ENCODE data around the gene WDFY4. TPM values are rescaled to one million over a fixed set of nuclear protein-coding genes. Genes with fewer than 3 reads are reported as not detected.

WDFY4 gene
- total RNA-seq, 4 donors from 2014 or later: 1.6 to 5.1 (median 3.0) TPM

DNA sequence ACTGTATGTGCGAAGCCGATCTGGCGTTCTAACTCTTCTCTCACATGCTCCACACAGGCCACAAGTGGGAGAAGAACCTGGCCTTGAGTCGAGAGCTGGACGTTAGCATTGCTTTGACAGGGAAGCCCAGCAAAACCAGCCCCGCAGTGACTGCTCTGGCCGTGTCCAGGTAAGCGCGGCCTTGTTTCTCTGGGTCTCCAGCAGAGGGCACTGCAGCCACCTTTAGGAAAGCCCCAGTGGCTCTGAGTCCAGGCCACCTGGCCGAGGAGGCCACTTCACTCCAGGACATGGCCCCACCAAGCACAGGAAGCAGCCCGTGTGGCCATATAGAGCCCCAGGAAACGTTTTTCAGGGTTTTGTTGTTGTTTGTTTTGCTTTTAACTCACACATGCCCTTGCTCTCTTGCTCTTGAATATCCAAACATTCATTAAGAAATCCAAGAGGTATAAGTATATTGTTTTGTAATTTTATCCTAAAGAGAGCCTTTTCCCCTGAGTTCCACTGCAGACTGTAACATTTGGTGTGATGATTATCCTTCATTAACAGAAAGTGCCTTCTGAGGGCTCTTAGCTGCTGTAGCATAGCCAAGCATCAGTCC, 296.7 kb downstream of the WDFY4 start:
- no peaks in the 10 kb centered on the region for H3K9me3 ChIP-seq
- 47 to 57% methylated on average over 5 to 6 of the region's 12 CpGs for WGBS, 2 donors (ENCODE audit: low coverage in 1 of 2)

DNA sequence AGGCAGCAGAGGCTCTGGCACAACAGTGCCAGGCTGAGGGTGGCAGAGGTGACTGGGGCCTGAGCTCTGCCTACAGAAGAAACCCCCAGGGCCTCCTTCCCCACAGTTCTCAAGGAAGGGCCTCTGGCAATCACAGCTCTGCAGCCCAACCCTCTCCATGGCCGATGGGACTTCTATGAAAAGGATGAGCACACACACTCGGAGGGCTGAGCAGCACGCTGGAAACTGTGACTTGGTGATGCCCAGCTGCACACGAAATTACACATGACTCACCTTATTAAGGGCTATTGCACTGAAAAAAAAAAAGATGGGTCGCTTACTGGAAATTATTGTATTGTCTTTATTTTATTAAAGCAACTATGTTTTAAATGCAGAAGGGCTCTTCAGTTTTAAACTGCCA, 297.9 kb downstream of the WDFY4 start:
- Histone ChIP-seq H3K4me1 (no peaks in the 10 kb centered on the region), H3K36me3 (no peaks in the 10 kb centered on the region), H3K4me3 (no peak overlapping the region), H3K27ac (no peak overlapping the region), H3K27me3 (no peaks in the 10 kb centered on the region), H3K9me3 (no peaks in the 10 kb centered on the region)
- ATAC-seq: no peak
- 85 to 98% methylated on average over 2 to 5 of the region's 5 CpGs for WGBS, 2 donors (ENCODE audit: low coverage in 1 of 2)
- TF ChIP-seq EP300 (IDR thresholded peaks at IDR 0.05) (no peak), POLR2A (IDR thresholded peaks at IDR 0.05) (no peak), POLR2AphosphoS5 (IDR thresholded peaks at IDR 0.05) (no peak)
- TF ChIP-seq, protein P1, sequence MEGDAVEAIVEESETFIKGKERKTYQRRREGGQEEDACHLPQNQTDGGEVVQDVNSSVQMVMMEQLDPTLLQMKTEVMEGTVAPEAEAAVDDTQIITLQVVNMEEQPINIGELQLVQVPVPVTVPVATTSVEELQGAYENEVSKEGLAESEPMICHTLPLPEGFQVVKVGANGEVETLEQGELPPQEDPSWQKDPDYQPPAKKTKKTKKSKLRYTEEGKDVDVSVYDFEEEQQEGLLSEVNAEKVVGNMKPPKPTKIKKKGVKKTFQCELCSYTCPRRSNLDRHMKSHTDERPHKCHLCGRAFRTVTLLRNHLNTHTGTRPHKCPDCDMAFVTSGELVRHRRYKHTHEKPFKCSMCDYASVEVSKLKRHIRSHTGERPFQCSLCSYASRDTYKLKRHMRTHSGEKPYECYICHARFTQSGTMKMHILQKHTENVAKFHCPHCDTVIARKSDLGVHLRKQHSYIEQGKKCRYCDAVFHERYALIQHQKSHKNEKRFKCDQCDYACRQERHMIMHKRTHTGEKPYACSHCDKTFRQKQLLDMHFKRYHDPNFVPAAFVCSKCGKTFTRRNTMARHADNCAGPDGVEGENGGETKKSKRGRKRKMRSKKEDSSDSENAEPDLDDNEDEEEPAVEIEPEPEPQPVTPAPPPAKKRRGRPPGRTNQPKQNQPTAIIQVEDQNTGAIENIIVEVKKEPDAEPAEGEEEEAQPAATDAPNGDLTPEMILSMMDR (IDR thresholded peaks at IDR 0.05): no peak

More for the DNA sequence above, 296.7 kb downstream of the WDFY4 start:
- H3K27me3 ChIP-seq: no peaks in the 10 kb centered on the region
- H3K27ac ChIP-seq: no peak overlapping the region
- H3K4me3 ChIP-seq: no peak overlapping the region
- TF ChIP-seq POLR2AphosphoS5 (IDR thresholded peaks at IDR 0.05) (no peak), EP300 (IDR thresholded peaks at IDR 0.05) (no peak)
- TF ChIP-seq, protein P1 (IDR thresholded peaks at IDR 0.05): peak; percentile 50 to 89 (median 68)
- no peaks in the 10 kb centered on the region for H3K36me3 ChIP-seq
- ATAC-seq: no peak
- H3K4me1 ChIP-seq: no peaks in the 10 kb centered on the region

DNA sequence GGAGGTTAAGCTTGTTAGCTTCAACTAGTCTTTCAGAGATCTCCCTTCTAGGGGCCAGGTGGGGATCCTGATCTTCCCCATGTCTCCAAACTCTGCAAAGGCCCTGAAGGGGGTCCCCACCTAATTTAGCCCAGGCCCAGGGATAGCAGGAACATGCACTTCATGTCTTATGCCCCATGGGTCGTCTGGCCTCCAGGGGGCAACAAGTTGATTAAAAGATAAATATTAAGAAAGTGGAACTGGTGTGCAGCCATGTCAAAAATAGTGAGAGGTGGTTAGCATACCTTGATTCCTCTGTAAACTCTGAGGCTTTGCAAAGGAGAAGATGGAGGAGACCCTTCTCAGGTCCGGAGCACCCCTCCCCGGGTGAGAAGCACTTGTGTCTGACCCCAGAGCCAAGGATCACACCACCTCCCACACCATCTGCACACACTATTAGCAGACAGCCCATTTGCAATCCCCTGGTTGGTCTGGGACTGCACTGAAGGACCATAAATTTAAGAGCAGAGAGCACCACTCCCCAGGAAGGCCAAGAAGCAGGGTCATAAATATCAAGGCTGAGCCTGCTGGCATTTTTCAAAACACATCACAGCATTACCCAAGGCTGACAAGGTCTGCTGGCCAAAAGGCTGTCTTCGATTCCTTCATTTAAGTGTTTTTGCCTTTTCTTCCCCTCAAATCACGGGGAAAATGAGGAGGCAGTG, 299.1 kb downstream of the WDFY4 start:
- Histone ChIP-seq H3K27me3 (no peaks in the 10 kb centered on the region), H3K36me3 (no peaks in the 10 kb centered on the region), H3K4me3 (no peak overlapping the region), H3K9me3 (no peaks in the 10 kb centered on the region), H3K4me1 (no peaks in the 10 kb centered on the region), H3K27ac (no peak overlapping the region)
- 70 to 90% methylated on average over 2 of the region's 5 CpGs for WGBS, 2 donors (ENCODE audit: low coverage in 1 of 2)
- TF ChIP-seq, protein P1 (IDR thresholded peaks at IDR 0.05): no peak
- no peak for TF ChIP-seq EP300 (IDR thresholded peaks at IDR 0.05)
- no peak for TF ChIP-seq POLR2AphosphoS5 (IDR thresholded peaks at IDR 0.05)
- TF ChIP-seq POLR2A (IDR thresholded peaks at IDR 0.05): no peak
- no peak for ATAC-seq

DNA sequence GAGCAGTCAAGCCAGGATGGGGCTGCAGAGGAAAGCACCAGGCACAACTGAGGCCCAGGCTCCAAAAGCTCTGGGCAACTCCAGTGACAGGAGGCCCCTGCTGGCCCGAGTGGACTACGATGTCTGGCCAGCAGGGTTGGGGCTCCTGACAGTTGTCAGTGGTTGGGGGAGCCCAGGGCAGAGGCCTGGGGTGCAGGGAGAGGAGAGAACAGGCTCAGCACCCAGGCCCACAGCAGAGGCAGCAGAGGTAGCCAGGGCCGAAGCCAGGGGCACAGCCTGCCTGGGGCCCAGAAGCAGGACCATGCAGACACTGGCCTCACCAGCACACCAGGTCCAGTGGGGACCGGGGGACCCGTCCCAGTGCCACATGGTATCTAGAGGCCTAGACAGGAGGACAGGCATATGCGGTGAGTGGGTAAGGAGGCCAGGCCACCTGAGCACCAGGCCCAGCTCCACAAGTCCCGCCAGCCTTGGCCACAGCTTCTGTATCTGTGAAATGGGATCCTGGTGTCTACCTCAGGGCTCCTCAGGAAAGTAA, 301.0 kb downstream of the WDFY4 start:
- H3K4me3 ChIP-seq: no peak overlapping the region
- no peaks in the 10 kb centered on the region for H3K9me3 ChIP-seq
- TF ChIP-seq, protein P1 (IDR thresholded peaks at IDR 0.05): no peak
- TF ChIP-seq POLR2A (IDR thresholded peaks at IDR 0.05) (no peak), EP300 (IDR thresholded peaks at IDR 0.05) (no peak)
- H3K4me1 ChIP-seq: no peaks in the 10 kb centered on the region
- H3K27ac ChIP-seq: no peak overlapping the region
- 100% methylated on average over 1 to 3 of the region's 7 CpGs for WGBS, 2 donors (ENCODE audit: low coverage in 1 of 2)
- no peak for ATAC-seq
- H3K36me3 ChIP-seq: no peaks in the 10 kb centered on the region
- no peaks in the 10 kb centered on the region for H3K27me3 ChIP-seq

DNA sequence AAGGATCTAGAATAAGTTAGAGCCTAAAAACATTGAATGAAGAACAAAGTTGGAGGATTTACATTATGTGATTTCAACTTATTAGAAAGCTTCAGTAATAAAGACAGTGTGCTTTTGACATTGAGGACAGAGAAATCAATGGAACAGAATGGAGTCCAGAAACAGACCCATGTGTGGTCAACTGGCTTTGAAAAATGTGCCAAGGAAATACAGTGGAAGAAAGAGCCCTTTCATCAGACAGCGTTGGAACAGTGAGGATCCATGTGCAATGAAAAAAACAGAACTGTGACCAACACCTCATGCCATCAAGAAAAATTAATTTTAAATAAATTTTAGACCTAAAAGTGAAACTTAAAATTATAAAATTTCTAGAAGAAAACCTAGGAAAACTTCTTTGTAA, 305.6 kb downstream of the WDFY4 start:
- 89 to 93% methylated on average over 1 of the region's 1 CpG for WGBS, 2 donors (ENCODE audit: low coverage in 1 of 2)
- H3K27ac ChIP-seq: no peak overlapping the region
- TF ChIP-seq POLR2AphosphoS5 (IDR thresholded peaks at IDR 0.05) (no peak), POLR2A (IDR thresholded peaks at IDR 0.05) (no peak), EP300 (IDR thresholded peaks at IDR 0.05) (no peak)
- TF ChIP-seq, protein P1 (IDR thresholded peaks at IDR 0.05): no peak
- H3K36me3 ChIP-seq: no peaks in the 10 kb centered on the region
- H3K4me3 ChIP-seq: no peak overlapping the region
- H3K9me3 ChIP-seq: no peaks in the 10 kb centered on the region
- no peak for ATAC-seq
- H3K27me3 ChIP-seq: no peaks in the 10 kb centered on the region
- no peaks in the 10 kb centered on the region for H3K4me1 ChIP-seq

Measured in gastroesophageal sphincter (tissue), 4 donors.